HepG2 (cell line): Measurements from ENCODE around the gene CTDSP1. TPM values are rescaled to one million over a fixed set of nuclear protein-coding genes. Genes with fewer than 3 reads are reported as not detected.
A peak's percentile ranks its signal among the peaks of the same experiment; 100 is the strongest.

Experiments
- DPF2 ChIP-seq: sonication (generic); formaldehyde crosslinking; IDR thresholded peaks from 2 replicates; pipeline ENCODE4 v1.4.0; 2020; ENCODE audit warnings: mild to moderate bottlenecking, low read depth, missing genetic modification reagents, borderline replicate concordance
- FOXK1 ChIP-seq: sonication (generic); formaldehyde crosslinking; IDR thresholded peaks from 2 replicates; pipeline ENCODE4 v1.4.0; 2020; ENCODE audit warnings: low read depth, missing genetic modification reagents, borderline replicate concordance
- GATAD2A ChIP-seq: IDR thresholded peaks from 2 replicates; pipeline ENCODE4 v1.6.1; 2016
- PAXIP1 ChIP-seq: sonication (generic); formaldehyde crosslinking; conservative IDR thresholded peaks from 2 replicates; pipeline ENCODE4 v1.4.0; 2020; ENCODE audit warnings: mild to moderate bottlenecking, missing genetic modification reagents, moderate library complexity
- SALL1 ChIP-seq: sonication (generic); formaldehyde crosslinking; IDR thresholded peaks from 2 replicates; pipeline ENCODE4 v1.8.0; 2022; ENCODE audit warnings: mild to moderate bottlenecking, missing genetic modification reagents
- SOX5 ChIP-seq: IDR thresholded peaks from 2 replicates; pipeline ENCODE4 v1.6.1; 2016; ENCODE audit warnings: borderline replicate concordance
- THAP9 ChIP-seq: sonication (generic); formaldehyde crosslinking; IDR thresholded peaks from 2 replicates; pipeline ENCODE4; 2020; ENCODE audit warnings: missing genetic modification reagents, mild to moderate bottlenecking, borderline replicate concordance
- ZBTB21 ChIP-seq: sonication (generic); formaldehyde crosslinking; IDR thresholded peaks from 2 replicates; pipeline ENCODE4 v1.4.0; 2020; ENCODE audit warnings: missing genetic modification reagents
- ZBTB33 ChIP-seq: sonication (generic); formaldehyde crosslinking; IDR thresholded peaks from 2 replicates; pipeline ENCODE4 v1.4.0; 2020; ENCODE audit warnings: missing genetic modification reagents
- ZBTB38 ChIP-seq: sonication (generic); formaldehyde crosslinking; IDR thresholded peaks from 2 replicates; pipeline ENCODE4 v1.5.1; 2020; ENCODE audit warnings: mild to moderate bottlenecking, missing genetic modification reagents
- ZFP1 ChIP-seq: IDR thresholded peaks from 2 replicates; pipeline ENCODE4 v1.6.1; 2016
- ZFP36L2 ChIP-seq: sonication (generic); formaldehyde crosslinking; IDR thresholded peaks from 2 replicates; pipeline ENCODE4 v1.4.0; 2020; ENCODE audit warnings: missing genetic modification reagents
- ZNF331 ChIP-seq: sonication (generic); formaldehyde crosslinking; IDR thresholded peaks from 2 replicates; pipeline ENCODE4 v1.4.0; 2020; ENCODE audit warnings: missing genetic modification reagents
- ZNF543 ChIP-seq: sonication (generic); formaldehyde crosslinking; IDR thresholded peaks from 2 replicates; pipeline ENCODE4 v1.4.0; 2020; ENCODE audit warnings: mild to moderate bottlenecking, missing genetic modification reagents
- ZNF556 ChIP-seq: sonication (generic); formaldehyde crosslinking; IDR thresholded peaks from 2 replicates; pipeline ENCODE4 v1.4.0; 2020; ENCODE audit warnings: mild to moderate bottlenecking, missing genetic modification reagents, borderline replicate concordance
- ZNF629 ChIP-seq: sonication (generic); formaldehyde crosslinking; conservative IDR thresholded peaks from 2 replicates; pipeline ENCODE4 v1.5.0; 2020; ENCODE audit warnings: missing genetic modification reagents
- polyA plus RNA-seq, 8 experiments: library from polyadenylated mRNA; depleted of rRNA in 3 of 8; stranded (reverse) in 7 of 8; unstranded in 1 of 8; fragments of >200 nt; fragmentation: Illumina TruSeq in 4 of 8; extraction: Trizol in 4 of 8; gene quantifications; 2 replicates each; pipeline versions ENCODE4 v1.2.1 to v1.2.3, GENCODE V29; 2011 to 2016; ENCODE audit warnings: low read depth in 4 of 8, missing spikeins in 1 of 8, mixed read lengths in 1 of 8; ENCODE audit not compliant: insufficient read depth in 1 of 8
- total RNA-seq, 5 experiments: library from RNA; depleted of rRNA; stranded (reverse); fragments of >200 nt; fragmentation: Illumina TruSeq; extraction: Trizol; gene quantifications; 2 replicates each; pipeline ENCODE4 v1.2.3, GENCODE V29; 2016; ENCODE audit warnings: low read depth in 1 of 5
- TF ChIP-seq, protein P1 (sequence below): IDR thresholded peaks from 2 replicates; pipeline ENCODE4 v1.6.1; 2016; ENCODE audit warnings: low read depth, control low read depth
- TF ChIP-seq, protein P2 (sequence below): IDR thresholded peaks from 2 replicates; pipeline ENCODE4 v1.6.1; 2018; ENCODE audit warnings: missing genetic modification reagents, mild to moderate bottlenecking, missing compliant biosample characterization

CTDSP1 gene
- total and polyA plus RNA-seq, 2 of the 13 experiments (the other 11 are each of a cell fraction or from before 2014, with no cell fraction given) = 91.0 to 268 TPM

GRCh38 chr2:218387369-218388194 is 12.1 kb upstream of the CTDSP1 start (continued):
- TF ChIP-seq, protein P1, sequence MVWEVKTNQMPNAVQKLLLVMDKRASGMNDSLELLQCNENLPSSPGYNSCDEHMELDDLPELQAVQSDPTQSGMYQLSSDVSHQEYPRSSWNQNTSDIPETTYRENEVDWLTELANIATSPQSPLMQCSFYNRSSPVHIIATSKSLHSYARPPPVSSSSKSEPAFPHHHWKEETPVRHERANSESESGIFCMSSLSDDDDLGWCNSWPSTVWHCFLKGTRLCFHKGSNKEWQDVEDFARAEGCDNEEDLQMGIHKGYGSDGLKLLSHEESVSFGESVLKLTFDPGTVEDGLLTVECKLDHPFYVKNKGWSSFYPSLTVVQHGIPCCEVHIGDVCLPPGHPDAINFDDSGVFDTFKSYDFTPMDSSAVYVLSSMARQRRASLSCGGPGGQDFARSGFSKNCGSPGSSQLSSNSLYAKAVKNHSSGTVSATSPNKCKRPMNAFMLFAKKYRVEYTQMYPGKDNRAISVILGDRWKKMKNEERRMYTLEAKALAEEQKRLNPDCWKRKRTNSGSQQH = 0 out of 2 replicates have a peak, but pooled peaks have one; percentile 24
- TF ChIP-seq PAXIP1 (CRISPR knock-in tag) (peak; percentile 85), SALL1 (CRISPR knock-in tag) (peak; percentile 44; the same call in 1 of the 2 replicates), SOX5 (peak; percentile 40; the same call in 1 of the 2 replicates), GATAD2A (CRISPR knock-in tag) (peak; percentile 68), THAP9 (no peak), ZNF543 (CRISPR knock-in tag) (0 out of 2 replicates have a peak, but pooled peaks have one; percentile 23), ZBTB38 (no peak; the same call in 1 of the 2 replicates), ZBTB21 (CRISPR knock-in tag) (peak; percentile 94), ZNF331 (CRISPR knock-in tag) (peak; percentile 31; the same call in 1 of the 2 replicates), DPF2 (CRISPR knock-in tag) (peak; percentile 7; the same call in 1 of the 2 replicates), ZFP1 (no peak), ZNF629 (CRISPR knock-in tag) (no peak), ZBTB33 (CRISPR knock-in tag) (peak; percentile 66), FOXK1 (CRISPR knock-in tag) (0 out of 2 replicates have a peak, but pooled peaks have one; percentile 23), ZFP36L2 (CRISPR knock-in tag) (no peak), ZNF556 (CRISPR knock-in tag) (peak; percentile 36; the same call in 1 of the 2 replicates)
- TF ChIP-seq, protein P2, sequence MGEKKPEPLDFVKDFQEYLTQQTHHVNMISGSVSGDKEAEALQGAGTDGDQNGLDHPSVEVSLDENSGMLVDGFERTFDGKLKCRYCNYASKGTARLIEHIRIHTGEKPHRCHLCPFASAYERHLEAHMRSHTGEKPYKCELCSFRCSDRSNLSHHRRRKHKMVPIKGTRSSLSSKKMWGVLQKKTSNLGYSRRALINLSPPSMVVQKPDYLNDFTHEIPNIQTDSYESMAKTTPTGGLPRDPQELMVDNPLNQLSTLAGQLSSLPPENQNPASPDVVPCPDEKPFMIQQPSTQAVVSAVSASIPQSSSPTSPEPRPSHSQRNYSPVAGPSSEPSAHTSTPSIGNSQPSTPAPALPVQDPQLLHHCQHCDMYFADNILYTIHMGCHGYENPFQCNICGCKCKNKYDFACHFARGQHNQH (CRISPR knock-in tag) = peak; percentile 37; the same call in 1 of the 2 replicates
